Muscle of leg (tissue), 11 donors: ENCODE results near the gene ECSCR. TPM values are rescaled to one million over a fixed set of nuclear protein-coding genes. Genes with fewer than 3 reads are reported as not detected.
"Not testable (repeated sequence)": the region's sequence is repeated elsewhere in the genome, so short reads cannot be mapped to it uniquely, and the experiment has no call there.

Experiments
- DNase-seq: peaks from one replicate; pipeline ENCODE4 v3.0.0; 2013
- H3K27ac ChIP-seq: one replicate; pipeline ENCODE4 v1.5.1; 2013; ENCODE audit warnings: mild to moderate bottlenecking, low read length, control low read depth
- H3K27me3 ChIP-seq: one replicate; pipeline ENCODE4 v1.6.1; 2013; ENCODE audit warnings: low read length; ENCODE audit not compliant: control insufficient read depth, insufficient read depth
- H3K36me3 ChIP-seq: one replicate; pipeline ENCODE4 v1.6.1; 2013; ENCODE audit warnings: low read length; ENCODE audit not compliant: control insufficient read depth, insufficient read depth
- H3K4me1 ChIP-seq: one replicate; pipeline ENCODE4 v1.6.1; 2013; ENCODE audit warnings: low read length; ENCODE audit not compliant: control insufficient read depth, insufficient read depth
- H3K4me3 ChIP-seq: one replicate; pipeline ENCODE4 v1.5.1; 2013; ENCODE audit warnings: low read length, control low read depth
- H3K9me3 ChIP-seq: replicated peaks from 2 replicates; pipeline ENCODE4 v1.6.1; 2013; ENCODE audit warnings: low read depth, low read length; ENCODE audit not compliant: control insufficient read depth
- WGBS: methylation state at CpG from one replicate; pipeline ENCODE4 v1.1.5; 2013; ENCODE audit warnings: missing lambda C conversion rate; ENCODE audit not compliant: insufficient coverage; 5-methylcytosine and 5-hydroxymethylcytosine counted together
- polyA plus RNA-seq, 8 donors: library from polyadenylated mRNA; unstranded; fragments of 120-200 nt; gene quantifications; one replicate each; pipeline versions ENCODE4 v1.2.1 to v1.2.3, GENCODE V29; 2013; ENCODE audit warnings: inconsistent platforms in 1 of 8, low replicate concordance in 1 of 8; ENCODE audit not compliant: insufficient read length in 8 of 8, insufficient read depth in 1 of 8
- total RNA-seq: library from RNA; stranded (reverse); fragments of 120-200 nt; gene quantifications from one replicate; pipeline ENCODE4 v1.2.4, GENCODE V29; 2013

Gene ECSCR
- total and polyA plus RNA-seq, 9 donors, result 30.9 to 47.9 (median 35.8) TPM

- H3K27ac ChIP-seq, result peak overlapping the region; percentile 94
- peak; percentile 89 for DNase-seq
- H3K4me1 ChIP-seq, result peaks cover 57% of the 10 kb centered on the region
- H3K27me3 ChIP-seq, result no peaks in the 10 kb centered on the region
- WGBS, result 68% methylated on average over 4 of the region's 9 CpGs
- H3K36me3 ChIP-seq, result peaks cover 48% of the 10 kb centered on the region
- no peak overlapping the region for H3K4me3 ChIP-seq
- H3K9me3 ChIP-seq, result no peaks in the 10 kb centered on the region
These were observed 47.9 kb downstream of the ECSCR start for GRCh38 chr5:139414581-139415130.

GRCh38 chr5:139413963-139414362 is 48.6 kb downstream of the ECSCR start:
- H3K4me3 ChIP-seq, result no peak overlapping the region
- WGBS, result no CpG with 5 or more reads among the region's 6 CpGs
- H3K9me3 ChIP-seq, result no peaks in the 10 kb centered on the region
- peaks cover 51% of the 10 kb centered on the region for H3K4me1 ChIP-seq
- peaks cover 42% of the 10 kb centered on the region for H3K36me3 ChIP-seq
- DNase-seq, result no peak
- no peaks in the 10 kb centered on the region for H3K27me3 ChIP-seq
- H3K27ac ChIP-seq, result peak overlapping the region; percentile 94

- peaks cover 34% of the 10 kb centered on the region for H3K36me3 ChIP-seq
- H3K27ac ChIP-seq, result no peak overlapping the region
- WGBS, result 100% methylated on average over 1 of the region's 6 CpGs
- peaks cover 45% of the 10 kb centered on the region for H3K4me1 ChIP-seq
- H3K9me3 ChIP-seq, result no peaks in the 10 kb centered on the region
- H3K4me3 ChIP-seq, result no peak overlapping the region
- no peaks in the 10 kb centered on the region for H3K27me3 ChIP-seq
- no peak for DNase-seq
These were observed 49.4 kb downstream of the ECSCR start for GRCh38 chr5:139413153-139413552.

DNA sequence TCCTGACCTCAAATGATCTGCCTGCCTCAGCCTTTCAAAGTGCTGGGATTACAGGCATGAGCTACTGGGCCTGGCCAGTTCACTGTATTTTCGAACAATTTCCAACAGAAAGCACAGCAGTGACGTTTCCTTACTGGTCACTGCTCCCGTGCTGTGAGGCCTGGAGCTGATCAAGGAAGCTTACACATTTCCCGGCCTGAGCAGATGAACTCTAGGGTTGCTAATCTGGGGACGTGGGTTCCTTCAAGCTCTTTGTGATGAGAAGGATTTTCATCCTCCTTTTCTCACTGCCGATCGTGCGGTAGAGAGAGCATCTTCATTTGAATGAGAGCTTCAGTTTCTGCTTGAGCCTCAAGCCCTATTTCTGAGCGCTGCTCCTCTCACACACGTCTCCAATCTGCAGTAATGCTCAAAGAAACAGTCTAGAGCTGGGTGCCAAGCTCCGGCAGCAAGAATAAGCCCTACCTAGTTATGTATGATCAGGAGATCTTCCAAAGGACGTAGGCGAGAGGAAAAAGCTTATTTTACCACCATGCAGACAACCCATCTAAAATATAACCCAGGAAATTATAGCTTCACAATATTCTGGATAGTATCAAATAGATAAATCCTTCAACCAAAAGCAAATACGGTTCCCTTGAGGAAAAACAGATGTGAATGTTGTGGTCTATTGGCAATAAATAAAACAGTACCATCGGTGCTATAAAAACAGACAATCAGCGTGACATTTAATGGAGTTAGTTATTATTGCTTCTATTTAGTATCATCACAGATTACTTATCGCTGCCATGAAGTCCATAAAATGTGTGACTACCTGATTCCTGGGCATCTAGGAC is 51.3 kb downstream of the ECSCR start:
- no peaks in the 10 kb centered on the region for H3K27me3 ChIP-seq
- H3K4me3 ChIP-seq, result no peak overlapping the region
- 25% methylated on average over 2 of the region's 17 CpGs for WGBS
- H3K9me3 ChIP-seq, result no peaks in the 10 kb centered on the region
- peaks cover 25% of the 10 kb centered on the region for H3K36me3 ChIP-seq
- no peak for DNase-seq
- no peak overlapping the region for H3K27ac ChIP-seq
- H3K4me1 ChIP-seq, result peaks cover 32% of the 10 kb centered on the region

DNA sequence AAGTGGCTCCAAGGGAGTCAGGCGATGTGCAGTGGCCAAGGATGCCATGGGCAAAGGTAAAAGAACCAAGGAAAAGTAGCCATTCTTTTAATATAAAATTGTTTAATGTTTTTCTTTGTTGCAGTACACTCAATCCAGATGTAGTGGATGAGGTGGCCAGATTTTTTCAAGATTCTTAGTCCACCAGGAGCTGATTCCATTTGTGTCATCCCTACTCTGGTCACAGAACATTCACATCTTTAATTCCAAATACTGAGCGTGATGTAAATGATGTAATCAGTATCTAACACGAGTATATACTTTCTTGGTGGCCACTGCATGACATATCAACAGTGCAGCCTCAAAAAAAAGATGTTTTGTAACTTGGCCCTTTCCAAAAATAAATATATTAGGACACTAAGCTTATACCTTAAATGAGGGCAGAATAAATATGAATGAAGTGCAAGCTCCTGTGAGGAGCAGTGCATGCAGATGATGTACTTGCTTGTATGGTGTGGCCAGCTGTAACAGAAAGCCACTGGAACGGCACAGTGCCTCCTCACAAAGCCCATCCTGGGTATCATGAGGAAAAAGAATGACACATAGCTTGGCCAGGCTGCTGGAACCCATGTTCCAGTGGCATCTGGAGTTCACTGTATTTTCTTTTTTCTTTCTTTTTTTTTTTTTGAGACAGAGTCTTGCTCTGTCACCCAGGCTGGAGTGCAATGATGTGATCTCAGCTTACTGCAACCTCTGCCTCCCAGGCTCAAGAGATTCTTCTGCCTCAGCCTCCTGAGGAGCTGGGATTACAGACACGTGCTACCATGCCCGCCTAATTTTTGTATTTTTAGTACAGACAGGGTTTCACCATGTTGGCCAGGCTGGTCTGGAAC is 52.2 kb downstream of the ECSCR start:
- 39% methylated on average over 2 of the region's 6 CpGs for WGBS
- Histone ChIP-seq H3K27me3 (no peaks in the 10 kb centered on the region), H3K4me1 (peaks cover 23% of the 10 kb centered on the region), H3K9me3 (no peaks in the 10 kb centered on the region), H3K36me3 (peaks cover 23% of the 10 kb centered on the region), H3K27ac (no peak overlapping the region), H3K4me3 (no peak overlapping the region)
- no peak for DNase-seq

DNA sequence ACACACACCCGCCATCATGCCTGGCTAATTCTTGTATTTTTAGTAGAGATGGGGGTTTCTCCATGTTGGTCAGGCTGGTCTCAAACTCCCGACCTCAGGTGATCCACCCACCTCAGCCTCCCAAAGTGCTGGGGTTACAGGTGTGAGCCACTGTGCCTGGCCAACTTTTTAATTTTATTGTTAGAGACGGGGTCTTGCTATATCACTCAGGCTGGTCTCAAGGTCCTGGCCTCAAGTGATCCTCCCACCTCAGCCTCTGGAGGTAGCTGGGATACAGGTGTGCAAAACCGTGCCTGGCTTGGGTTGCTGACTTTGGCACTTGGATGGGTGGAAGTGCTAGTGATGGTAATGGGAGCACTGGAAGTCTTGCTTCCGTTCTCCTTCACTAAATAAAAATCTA is 53.4 kb downstream of the ECSCR start:
- no CpG with 5 or more reads among the region's 5 CpGs for WGBS
- not testable (repeated sequence) for DNase-seq, H3K4me3 ChIP-seq, H3K27me3 ChIP-seq, H3K27ac ChIP-seq, H3K9me3 ChIP-seq
- H3K36me3 ChIP-seq, result peaks cover 22% of the 10 kb centered on the region
- peaks cover 15% of the 10 kb centered on the region for H3K4me1 ChIP-seq

DNA sequence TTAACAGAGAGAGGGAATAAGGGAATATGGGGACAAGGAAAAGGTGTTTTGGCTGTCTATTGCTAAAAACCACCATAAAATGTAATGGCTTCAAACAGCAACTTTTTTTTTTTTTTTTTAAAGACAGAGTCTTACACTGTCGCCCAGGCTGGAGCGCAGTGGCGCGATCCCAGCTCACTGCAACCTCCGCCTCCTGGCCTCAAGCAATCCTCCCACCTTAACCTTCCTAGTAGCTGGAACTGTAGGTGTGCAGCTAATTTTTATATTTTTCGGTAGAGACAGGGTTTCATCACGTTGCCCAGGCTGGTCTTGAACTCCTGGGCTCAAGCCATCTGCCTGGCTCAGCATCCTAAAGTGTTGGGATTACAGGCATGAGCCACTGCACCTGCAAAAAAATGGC is 54.4 kb downstream of the ECSCR start:
- DNase-seq, result no peak
- Histone ChIP-seq H3K27me3 (no peaks in the 10 kb centered on the region), H3K4me1 (peaks cover 11% of the 10 kb centered on the region), H3K9me3 (no peaks in the 10 kb centered on the region), H3K36me3 (peaks cover 16% of the 10 kb centered on the region), H3K4me3 (no peak overlapping the region), H3K27ac (no peak overlapping the region)
- WGBS, result 78% methylated on average over 2 of the region's 7 CpGs

- Histone ChIP-seq H3K27ac (no peak overlapping the region), H3K36me3 (peaks cover 9% of the 10 kb centered on the region), H3K9me3 (no peaks in the 10 kb centered on the region), H3K27me3 (no peaks in the 10 kb centered on the region), H3K4me3 (no peak overlapping the region), H3K4me1 (peaks cover 14% of the 10 kb centered on the region)
- DNase-seq, result no peak
These were observed 55.0 kb downstream of the ECSCR start for GRCh38 chr5:139407517-139407916.

DNA sequence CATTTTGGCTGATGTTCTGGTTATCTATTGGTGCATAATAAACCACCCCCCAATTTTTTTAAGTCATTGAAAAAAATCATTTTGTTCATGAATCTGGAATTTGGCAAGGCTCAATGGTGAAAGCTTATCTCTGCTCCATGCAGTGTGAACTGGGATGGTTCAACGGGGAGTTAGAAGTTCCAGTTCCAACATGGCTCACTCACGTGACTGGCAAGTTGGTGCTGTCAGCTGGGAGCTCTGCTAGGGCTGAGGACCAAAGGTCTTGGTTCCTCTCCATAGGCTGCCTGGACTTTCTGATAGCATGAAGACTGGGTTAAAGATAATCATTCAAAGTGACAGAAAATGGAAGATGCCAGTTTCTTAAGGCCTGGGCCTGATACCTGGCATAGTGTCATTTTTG is 55.6 kb downstream of the ECSCR start:
- Histone ChIP-seq H3K27me3 (no peaks in the 10 kb centered on the region), H3K9me3 (no peaks in the 10 kb centered on the region), H3K36me3 (peaks cover 6% of the 10 kb centered on the region), H3K4me3 (no peak overlapping the region), H3K4me1 (peaks cover 14% of the 10 kb centered on the region), H3K27ac (no peak overlapping the region)
- 69% methylated on average over 2 of the region's 2 CpGs for WGBS
- DNase-seq, result no peak

DNA sequence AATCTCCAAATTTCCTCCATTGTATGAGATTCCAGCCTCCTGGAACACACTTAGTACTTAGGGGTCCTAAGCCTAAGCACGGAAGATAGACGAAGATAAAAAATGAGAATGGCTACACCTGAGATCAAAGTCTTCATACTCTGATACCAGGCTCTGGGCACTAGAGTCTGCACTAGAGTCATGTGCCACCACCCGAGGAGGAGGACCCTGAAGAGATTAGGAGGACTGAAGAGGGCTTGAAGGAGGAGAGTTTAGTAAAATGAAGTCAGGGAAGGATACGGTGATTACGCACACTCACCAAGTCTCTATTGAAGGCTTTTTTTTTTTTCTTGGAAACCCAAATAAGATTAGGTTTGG is 58.1 kb downstream of the ECSCR start:
- H3K4me3 ChIP-seq, result peak overlapping the region; percentile 32
- H3K36me3 ChIP-seq, result peaks cover 7% of the 10 kb centered on the region
- peaks cover 14% of the 10 kb centered on the region for H3K4me1 ChIP-seq
- no peaks in the 10 kb centered on the region for H3K9me3 ChIP-seq
- peak overlapping the region; percentile 97 for H3K27ac ChIP-seq
- no peaks in the 10 kb centered on the region for H3K27me3 ChIP-seq
- DNase-seq, result no peak
- WGBS, result 38% methylated on average over 1 of the region's 5 CpGs
